ENCODE data around the gene SDHC. TPM values are rescaled to one million over a fixed set of nuclear protein-coding genes. Genes with fewer than 3 reads are reported as not detected.
"Not testable (repeated sequence)": the region's sequence is repeated elsewhere in the genome, so short reads cannot be mapped to it uniquely, and the experiment has no call there.

Gene SDHC
- total and polyA plus RNA-seq, 9 donors = 12.6 to 327 (median 126) TPM

DNA sequence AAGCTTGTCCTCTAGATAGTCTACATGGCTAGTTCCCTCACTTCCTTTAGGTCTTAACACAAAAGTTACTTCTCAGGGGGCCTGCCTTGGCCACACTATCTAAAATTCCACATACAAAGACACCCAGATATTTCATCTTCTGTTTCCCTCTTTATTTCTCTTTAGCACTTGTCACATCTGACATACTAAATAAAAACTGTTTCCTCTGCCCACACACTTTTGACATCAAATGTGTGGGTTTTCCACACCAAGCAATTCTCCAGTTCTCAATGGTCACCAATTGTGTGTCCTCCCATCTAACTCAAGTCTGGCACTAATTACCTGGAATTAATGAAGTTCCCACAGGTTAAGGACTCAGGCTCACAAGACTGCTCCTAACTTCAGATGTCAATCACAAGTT is 79.0 kb downstream of the SDHC start:
- no peak for DNase-seq
- Histone ChIP-seq H3K4me3 (no peak overlapping the region), H3K36me3 (no peaks in the 10 kb centered on the region), H3K9me3 (no peaks in the 10 kb centered on the region), H3K27ac (no peak overlapping the region), H3K4me1 (ENCODE audit: insufficient read depth) (no peaks in the 10 kb centered on the region), H3K27me3 (no peaks in the 10 kb centered on the region)
- TF ChIP-seq, protein P1, sequence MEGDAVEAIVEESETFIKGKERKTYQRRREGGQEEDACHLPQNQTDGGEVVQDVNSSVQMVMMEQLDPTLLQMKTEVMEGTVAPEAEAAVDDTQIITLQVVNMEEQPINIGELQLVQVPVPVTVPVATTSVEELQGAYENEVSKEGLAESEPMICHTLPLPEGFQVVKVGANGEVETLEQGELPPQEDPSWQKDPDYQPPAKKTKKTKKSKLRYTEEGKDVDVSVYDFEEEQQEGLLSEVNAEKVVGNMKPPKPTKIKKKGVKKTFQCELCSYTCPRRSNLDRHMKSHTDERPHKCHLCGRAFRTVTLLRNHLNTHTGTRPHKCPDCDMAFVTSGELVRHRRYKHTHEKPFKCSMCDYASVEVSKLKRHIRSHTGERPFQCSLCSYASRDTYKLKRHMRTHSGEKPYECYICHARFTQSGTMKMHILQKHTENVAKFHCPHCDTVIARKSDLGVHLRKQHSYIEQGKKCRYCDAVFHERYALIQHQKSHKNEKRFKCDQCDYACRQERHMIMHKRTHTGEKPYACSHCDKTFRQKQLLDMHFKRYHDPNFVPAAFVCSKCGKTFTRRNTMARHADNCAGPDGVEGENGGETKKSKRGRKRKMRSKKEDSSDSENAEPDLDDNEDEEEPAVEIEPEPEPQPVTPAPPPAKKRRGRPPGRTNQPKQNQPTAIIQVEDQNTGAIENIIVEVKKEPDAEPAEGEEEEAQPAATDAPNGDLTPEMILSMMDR (IDR thresholded peaks at IDR 0.05) = no peak
- no peak for TF ChIP-seq EP300 (IDR thresholded peaks at IDR 0.05)
- TF ChIP-seq POLR2A (IDR thresholded peaks at IDR 0.05) = no peak
- intact Hi-C loops (cut with DNase I) = loop anchor here in 1 of 4 donors (10.0 kb wide), 3 partner anchors 142 to 1468 kb away; partner anchors contain the start of gene TAGLN2

DNA sequence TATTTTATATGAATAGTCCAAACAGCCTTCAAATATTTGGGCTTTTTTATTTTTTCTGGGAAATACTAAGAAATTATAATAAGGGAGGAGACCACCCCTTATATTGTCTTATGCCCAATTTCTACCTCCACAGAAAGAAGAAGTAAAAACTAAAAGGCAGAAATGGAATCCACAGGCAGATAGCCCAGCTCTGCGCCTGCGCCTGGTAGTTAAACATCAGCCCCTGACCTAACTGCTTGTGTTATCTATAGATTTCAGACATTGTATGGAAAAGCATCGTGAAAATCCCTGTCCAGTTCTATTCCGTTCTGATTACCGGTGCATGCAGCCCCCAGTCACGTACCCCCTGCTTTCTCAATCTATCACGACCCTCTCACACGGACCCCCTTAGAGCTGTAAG is 82.9 kb downstream of the SDHC start:
- 94 to 96% (median 94%) methylated on average over 8 of the region's 8 CpGs for WGBS, 3 donors

DNA sequence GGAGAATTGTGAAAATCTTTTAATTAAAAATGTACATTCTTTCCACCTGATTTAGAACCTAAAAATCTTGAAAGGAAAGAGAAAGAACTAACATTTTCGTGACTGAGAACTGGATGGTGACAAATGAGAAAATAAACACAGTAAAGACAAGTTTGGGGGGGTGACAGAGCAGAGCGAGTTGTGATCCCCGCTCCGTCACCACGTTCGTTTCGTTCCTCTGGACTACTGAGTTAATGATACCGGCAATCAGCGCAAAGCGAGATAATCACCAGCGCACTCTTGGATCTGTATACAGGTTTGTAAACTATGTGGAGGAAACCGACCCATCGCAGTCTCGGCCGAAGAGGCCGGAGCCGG is 84.7 kb downstream of the SDHC start:
- H3K27ac ChIP-seq = peak overlapping the region; percentile 100
- no peaks in the 10 kb centered on the region for H3K9me3 ChIP-seq
- no peaks in the 10 kb centered on the region for H3K36me3 ChIP-seq
- intact Hi-C loops (cut with DNase I) = loop anchor here in 1 of 4 donors (10.0 kb wide), 3 partner anchors 136 to 1474 kb away; partner anchors contain the start of gene TAGLN2
- TF ChIP-seq, protein P1 (IDR thresholded peaks at IDR 0.05) = no peak
- no peak for TF ChIP-seq POLR2A (IDR thresholded peaks at IDR 0.05)
- TF ChIP-seq EP300 (IDR thresholded peaks at IDR 0.05) = no peak
- H3K4me3 ChIP-seq = peak overlapping the region; percentile 92
- no peak for DNase-seq
- WGBS, 3 donors = 2 to 6% (median 5%) methylated on average over 17 of the region's 17 CpGs
- peaks cover 2% of the 10 kb centered on the region for H3K4me1 ChIP-seq (ENCODE audit: insufficient read depth)
- H3K27me3 ChIP-seq = no peaks in the 10 kb centered on the region

More for the DNA sequence above, 82.9 kb downstream of the SDHC start:
- not testable (repeated sequence) for H3K4me1 ChIP-seq (ENCODE audit: insufficient read depth); H3K9me3 ChIP-seq; H3K4me3 ChIP-seq; DNase-seq; H3K27me3 ChIP-seq; H3K27ac ChIP-seq; H3K36me3 ChIP-seq
- intact Hi-C loops (cut with DNase I) = loop anchor here in 1 of 4 donors (10.0 kb wide), 3 partner anchors 138 to 1472 kb away; partner anchors contain the start of gene TAGLN2

DNA sequence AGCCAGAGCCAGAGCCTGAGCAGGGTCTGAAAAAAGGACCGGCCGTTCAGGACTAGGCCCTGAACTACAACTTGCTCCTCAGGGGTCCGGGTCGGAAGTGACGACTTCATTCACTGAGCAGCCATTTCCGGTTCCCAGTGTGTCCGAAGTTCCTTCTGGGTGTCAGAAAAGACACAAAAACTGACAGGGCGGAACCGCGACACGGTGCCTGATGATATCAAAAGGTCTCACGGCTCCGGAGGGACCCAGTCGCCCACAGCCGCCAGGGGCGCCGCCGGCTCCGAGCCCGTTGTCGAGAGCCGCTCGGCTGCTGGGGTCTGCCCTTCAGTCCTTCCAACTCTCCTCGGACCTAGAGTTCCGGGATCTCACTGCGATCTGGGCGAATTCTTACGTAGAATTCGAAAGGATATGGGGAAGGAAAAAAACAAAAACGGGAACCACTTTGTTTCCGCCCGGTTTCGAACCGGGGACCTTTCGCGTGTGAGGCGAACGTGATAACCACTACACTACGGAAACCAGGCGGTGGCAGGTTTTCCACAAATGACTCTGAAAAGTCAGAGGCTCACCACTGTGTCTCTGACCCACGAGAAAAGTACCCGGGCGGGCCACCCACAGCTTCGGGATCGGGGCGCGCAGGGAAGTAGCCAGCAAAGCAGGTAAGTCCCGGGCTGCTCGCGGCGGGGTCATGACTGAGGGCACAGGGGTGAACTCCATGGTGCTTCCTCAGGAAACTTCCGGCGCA is 85.2 kb downstream of the SDHC start:
- Histone ChIP-seq H3K27me3 (no peaks in the 10 kb centered on the region), H3K36me3 (no peaks in the 10 kb centered on the region), H3K9me3 (no peaks in the 10 kb centered on the region), H3K4me3 (peak overlapping the region; percentile 92), H3K27ac (peak overlapping the region; percentile 100), H3K4me1 (ENCODE audit: insufficient read depth) (peaks cover 4% of the 10 kb centered on the region)
- intact Hi-C loops (cut with DNase I) = loop anchor here in 1 of 4 donors (10.0 kb wide), 3 partner anchors 135 to 1475 kb away; partner anchors contain the start of gene TAGLN2
- TF ChIP-seq POLR2A (IDR thresholded peaks at IDR 0.05) (peak; percentile 69), EP300 (IDR thresholded peaks at IDR 0.05) (peak; percentile 69)
- TF ChIP-seq, protein P1 (IDR thresholded peaks at IDR 0.05) = peak in 2 of 3 donors; percentile 41 to 48
- WGBS, 3 donors = 1% methylated on average over 44 to 53 of the region's 53 CpGs
- DNase-seq = peak; percentile 86 to 95 (median 93)

DNA sequence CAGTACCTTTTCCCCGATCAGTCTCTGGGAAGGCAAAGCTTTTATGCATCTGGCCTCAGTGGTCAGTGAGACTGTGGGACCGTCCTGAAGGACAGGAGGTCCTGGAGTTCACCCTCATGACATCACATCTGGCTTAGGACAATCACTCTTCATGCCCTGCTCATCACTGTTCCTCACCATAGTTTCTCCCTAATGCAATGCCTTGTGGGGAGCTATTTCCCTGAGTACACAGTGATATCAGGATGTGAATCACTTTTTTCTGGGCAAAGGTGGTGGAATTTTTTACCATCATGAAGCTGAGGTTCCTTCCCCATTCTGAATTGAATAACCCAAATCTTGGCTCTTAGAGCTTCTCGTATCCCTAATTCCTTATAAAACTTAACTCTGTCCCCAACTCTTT is 88.3 kb downstream of the SDHC start:
- peaks cover 4% of the 10 kb centered on the region for H3K4me1 ChIP-seq (ENCODE audit: insufficient read depth)
- TF ChIP-seq POLR2A (IDR thresholded peaks at IDR 0.05) (no peak), EP300 (IDR thresholded peaks at IDR 0.05) (no peak)
- TF ChIP-seq, protein P1 (IDR thresholded peaks at IDR 0.05) = no peak
- H3K4me3 ChIP-seq = no peak overlapping the region
- no peak overlapping the region for H3K27ac ChIP-seq
- intact Hi-C loops (cut with DNase I) = loop anchor here in 1 of 4 donors (10.0 kb wide), 1 partner anchor 122 kb away; the partner anchor contains the start of gene HSPA6
- DNase-seq = no peak
- 86 to 96% (median 92%) methylated on average over 3 of the region's 3 CpGs for WGBS, 3 donors
- no peaks in the 10 kb centered on the region for H3K9me3 ChIP-seq
- no peaks in the 10 kb centered on the region for H3K27me3 ChIP-seq
- H3K36me3 ChIP-seq = no peaks in the 10 kb centered on the region

Data from ovary (tissue), 9 donors.